Kidney capillary endothelial cell (primary cell): Measurements from ENCODE around the gene PRKN.

Experiments
- DNase-seq: peaks from one replicate; pipeline ENCODE4 v3.0.0-alpha.2; 2018; ENCODE audit warnings: low spot score

Gene PRKN

DNA sequence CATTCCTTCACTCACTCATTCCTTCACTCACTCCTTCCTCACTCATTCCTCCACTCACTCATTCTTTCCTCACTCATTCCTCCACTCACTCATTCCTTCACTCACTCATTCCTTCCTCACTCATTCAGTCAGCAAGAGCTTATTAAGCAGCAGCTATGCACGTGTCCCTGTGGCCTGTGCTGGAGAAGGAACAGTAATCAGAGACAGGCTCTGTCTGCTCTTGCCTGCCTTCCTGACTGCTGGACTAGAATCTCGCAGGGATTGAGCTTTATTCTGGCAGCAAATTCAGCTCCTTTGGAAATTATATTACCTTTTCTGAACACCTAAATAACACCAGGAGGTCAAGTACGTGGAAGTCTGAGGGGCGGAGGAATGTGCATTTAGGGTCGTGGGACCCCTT, 1314.8 kb downstream of the PRKN start:
- no peak for DNase-seq

DNA sequence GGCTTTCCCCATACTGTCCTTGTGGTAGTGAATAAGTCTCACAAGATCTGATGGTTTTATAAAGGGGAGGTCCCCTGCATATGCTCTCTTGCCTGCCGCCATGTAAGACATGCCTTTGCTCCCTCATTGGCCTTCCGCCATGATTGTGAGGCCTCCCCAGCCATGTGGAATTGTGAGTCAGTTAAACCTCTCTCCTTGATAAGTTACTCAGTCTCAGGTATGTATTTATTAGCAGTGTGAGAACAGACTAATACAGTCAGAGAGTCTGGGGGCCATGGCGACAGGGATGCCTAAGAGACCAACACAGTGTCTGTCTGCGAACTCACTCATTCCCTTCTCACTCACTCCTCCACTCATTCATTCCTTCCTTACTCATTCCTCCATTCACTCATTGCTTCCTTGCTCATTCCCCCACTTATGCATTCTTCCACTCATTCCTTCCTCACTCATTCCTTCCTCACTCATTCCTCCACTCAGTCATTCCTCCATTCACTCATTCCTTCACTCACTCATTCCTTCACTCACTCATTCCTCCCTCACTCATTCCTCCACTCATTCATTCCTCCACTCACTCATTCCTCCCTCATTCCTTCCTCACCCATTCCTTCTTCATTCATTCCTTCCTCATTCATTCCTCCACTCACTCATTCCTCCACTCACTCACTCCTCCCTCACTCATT, 1316.2 kb downstream of the PRKN start:
- no peak for DNase-seq

DNA sequence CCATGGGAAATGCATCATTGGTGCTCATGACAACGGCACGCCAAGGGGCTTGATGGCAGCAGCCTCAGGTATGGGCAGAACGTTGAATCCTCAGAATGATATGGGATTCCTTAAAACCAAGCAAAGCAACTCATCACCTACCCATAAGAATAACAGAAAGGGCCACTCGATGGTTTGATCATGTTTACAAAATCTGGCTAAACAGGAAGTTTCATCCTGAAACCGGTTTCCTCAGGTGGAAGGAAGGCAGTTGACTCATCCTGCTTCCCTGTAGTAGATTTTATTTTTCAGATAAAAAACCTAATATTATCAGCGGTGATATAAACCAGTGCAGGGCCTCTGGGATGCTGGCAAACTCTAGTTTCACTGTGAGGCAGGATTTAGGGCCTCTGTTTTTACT, 1316.8 kb downstream of the PRKN start:
- DNase-seq, result no peak

DNA sequence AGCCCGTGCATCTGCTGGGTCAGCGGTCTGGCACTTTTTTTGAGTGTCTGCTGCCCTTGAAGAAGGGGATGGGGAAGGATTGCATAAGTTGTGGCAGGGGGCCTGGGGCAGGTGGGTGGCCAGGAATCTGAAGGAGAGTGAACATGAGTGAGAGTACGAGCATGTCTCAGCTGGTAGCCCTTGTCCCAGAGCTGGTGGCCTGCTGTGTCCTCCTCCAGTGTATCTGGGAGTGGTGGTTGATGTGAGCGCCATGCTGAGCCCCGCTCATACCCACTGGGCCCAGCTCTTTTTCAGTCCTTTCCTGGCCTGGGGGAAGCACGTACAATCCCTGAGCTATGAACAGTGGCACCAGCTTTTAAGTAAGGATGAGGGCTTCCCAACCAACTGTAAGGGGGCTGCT, 1317.5 kb downstream of the PRKN start:
- no peak for DNase-seq

DNA sequence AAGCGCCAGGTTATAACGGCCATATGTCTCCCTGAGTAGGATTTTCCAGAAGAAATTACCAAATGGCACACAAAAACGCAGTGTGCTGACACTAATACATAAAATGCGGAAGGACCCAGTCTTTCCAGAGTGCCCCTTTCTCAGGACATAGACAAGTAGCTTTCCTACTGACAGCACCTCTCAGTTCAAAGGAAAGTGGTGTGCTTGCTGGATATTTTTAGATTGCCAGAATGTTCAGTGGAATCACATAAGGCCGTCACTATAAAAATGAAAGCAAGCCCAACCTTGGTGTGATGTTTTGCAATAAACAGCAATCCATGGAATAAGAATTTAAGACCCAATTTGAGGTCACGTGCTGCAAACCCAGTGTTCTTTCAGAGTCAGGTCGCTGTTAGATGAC, 1318.2 kb downstream of the PRKN start:
- DNase-seq, result no peak

DNA sequence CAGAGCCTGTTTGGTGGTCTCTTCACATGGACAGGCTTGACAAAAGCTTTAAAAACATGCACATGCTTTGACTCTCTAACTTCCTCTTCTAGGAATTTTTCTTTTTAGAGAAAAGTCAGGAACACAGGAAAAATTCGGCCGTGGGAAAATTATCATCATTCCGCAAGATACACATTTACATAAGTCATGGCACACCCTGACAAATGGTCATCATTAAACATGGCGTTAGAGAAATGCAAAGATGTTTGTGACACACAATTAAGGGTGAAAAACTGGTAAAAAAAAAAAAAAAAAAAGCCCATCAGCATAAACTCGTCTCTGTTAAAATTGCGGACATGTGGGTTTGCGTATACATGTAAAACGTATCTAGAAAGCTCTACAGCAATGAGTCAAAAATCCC, 1319.5 kb downstream of the PRKN start:
- no peak for DNase-seq

DNA sequence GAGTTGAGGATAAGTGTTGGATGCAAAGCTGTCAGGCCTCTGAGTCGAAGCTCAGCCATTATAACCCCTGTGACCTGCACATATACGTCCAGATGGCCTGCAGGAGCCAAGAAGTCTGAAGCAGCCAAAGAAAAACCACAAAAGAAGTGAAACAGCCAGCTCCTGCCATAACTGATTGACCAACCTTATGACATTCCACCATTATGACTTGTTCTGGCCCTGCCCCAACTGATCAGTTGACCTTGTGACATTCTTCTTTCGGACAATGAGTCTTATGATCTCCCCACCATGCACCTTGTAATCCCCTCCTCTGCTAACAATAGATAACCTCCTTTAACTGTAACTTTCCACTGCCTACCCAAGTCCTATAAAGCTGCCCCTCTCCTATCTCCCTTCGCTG, 1320.0 kb downstream of the PRKN start:
- peak; percentile 8 for DNase-seq

DNA sequence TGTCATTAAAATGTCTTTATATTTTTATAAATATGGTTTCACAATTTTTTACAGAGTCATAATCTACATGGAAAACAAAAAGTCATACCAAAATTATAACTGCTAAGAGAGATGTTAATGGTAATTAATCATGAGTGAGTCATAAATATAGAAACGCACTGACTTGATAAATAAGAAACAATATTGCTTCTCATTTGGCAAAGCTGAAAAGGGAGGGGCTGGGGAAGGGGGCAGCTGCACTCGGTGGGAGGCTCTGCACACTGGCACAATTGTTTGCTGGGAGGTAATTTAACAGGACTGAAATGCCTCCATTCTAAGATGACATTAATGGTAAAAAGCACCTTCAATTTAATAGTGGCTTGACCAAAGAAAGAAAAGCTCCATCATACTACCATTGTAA, 1320.5 kb downstream of the PRKN start:
- DNase-seq, result no peak

DNA sequence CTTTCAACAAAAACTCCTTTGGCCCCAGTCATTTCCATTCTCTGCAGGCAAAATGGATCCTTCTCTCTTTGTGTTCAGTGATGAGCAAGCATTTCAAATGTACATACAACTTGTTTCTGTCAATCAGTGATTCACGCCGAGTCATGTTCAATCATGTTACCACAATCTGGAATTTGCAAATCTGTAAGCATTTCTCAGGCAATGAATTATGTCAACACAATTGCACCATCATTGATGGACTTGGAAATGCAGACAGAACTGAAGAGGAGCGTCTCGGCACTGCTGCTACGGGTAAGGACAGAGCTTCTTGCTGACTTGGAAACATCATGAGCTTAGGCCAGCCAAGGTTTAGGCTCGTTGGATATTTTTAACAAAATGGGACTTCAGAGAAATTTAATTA, 1320.9 kb downstream of the PRKN start:
- peak; percentile 18 for DNase-seq

DNA sequence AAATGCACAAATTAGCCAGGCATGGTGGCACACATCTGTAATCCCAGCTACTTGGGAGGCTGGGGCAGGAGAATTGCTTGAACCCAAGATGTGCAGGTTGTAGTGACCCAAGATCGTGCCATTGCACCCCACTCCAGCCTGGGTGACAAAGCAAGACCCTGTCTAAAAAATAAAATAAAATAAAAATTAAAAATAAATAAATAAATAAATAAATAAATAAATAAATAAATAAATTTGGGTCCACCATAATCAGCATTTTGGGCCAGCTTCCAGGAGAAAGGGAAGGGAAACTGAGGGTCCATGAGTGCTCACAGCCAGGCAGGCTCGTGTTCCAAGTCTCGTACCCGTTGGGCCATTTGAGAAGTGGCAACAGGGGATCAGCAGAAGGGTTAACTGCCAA, 1322.1 kb downstream of the PRKN start:
- no peak for DNase-seq

DNA sequence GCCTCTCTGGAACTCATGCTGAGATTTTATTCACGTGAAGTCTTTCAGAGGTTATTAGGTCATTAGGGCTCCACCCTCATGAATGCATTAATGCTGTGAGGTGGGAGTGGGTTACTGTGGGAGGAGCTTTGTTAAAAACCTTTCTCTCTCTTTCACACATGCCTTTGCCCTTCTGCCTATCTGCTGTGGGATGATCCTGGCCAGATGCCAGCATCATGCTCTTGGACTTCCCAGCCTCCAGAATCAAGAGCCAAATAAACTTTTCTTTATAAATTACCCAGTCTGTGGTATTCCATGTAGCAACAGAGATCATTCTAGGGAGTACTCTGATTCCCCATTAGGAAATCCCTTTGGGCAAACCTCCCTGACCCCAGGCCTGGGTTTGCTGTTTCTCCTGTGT, 1323.8 kb downstream of the PRKN start:
- DNase-seq, result no peak

DNA sequence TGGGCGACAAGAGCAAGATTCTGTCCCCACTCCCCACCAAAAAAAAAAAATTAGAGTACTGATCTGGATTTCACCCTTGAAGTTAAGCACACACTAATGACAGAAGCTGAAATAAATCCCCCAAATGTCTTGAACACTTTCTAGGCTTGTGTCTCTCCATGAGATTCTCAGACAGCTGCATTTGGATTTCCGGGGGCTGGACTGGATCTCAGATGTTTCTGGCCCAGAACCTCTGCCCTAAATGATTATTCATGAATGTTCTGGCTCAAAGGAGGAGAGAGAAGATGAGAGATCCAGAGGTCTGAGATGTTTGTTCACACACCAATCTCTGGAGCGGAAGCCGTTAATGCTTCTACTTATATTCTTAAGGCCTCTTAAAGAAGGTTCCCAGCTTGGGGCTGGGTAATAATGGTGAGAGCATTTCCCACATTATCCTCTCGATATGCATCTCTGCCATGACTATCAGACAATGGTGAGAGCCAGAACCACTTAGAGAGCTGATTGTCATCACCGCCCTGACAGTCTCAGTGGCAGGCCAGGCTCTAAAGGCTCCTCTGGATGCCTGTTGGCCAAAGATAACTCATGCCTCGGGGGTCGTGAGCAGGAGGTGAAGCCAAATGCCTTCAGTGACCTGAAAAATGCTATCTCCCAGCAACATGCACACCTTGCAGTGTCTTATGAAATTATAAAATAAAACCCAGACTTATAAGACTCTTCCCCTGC, 1325.8 kb downstream of the PRKN start:
- DNase-seq, result no peak

DNA sequence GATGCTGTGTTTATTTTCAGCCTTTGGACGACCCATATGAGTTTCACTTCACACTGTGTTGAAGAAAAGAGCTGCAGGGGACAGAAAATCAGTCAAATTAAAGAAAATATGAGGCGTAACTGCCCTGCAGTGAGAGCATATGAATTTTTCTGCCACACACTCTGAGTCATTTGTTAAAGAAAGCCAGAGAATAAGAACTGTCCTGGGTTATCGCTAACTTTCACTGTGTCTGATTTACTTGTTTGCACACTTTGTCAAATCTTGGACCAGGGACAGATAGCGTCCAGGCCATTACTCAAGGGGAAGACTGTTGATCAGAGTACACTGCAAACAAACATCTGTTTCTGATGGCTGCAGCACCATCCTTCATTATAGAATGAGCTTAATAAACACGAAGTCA, 1326.9 kb downstream of the PRKN start:
- no peak for DNase-seq

DNA sequence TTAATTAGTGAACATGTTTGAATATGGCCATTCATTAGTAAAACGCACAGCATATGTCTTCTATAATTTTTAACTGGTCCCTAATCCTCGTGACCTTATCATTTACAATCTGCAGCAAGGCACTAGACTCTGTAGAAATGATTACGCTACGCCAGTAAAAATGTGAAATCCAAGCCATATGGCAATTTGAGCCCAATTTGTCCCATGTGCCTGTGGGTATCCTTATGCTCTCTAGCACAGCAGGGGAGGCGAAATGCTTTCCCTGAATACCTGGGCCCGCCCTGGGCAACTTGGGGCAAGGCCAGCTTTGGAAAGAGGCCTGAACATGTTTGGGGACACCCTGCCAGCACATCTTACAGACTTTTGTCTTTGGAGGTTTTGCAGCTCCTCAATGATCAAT, 1331.0 kb downstream of the PRKN start:
- DNase-seq, result no peak

DNA sequence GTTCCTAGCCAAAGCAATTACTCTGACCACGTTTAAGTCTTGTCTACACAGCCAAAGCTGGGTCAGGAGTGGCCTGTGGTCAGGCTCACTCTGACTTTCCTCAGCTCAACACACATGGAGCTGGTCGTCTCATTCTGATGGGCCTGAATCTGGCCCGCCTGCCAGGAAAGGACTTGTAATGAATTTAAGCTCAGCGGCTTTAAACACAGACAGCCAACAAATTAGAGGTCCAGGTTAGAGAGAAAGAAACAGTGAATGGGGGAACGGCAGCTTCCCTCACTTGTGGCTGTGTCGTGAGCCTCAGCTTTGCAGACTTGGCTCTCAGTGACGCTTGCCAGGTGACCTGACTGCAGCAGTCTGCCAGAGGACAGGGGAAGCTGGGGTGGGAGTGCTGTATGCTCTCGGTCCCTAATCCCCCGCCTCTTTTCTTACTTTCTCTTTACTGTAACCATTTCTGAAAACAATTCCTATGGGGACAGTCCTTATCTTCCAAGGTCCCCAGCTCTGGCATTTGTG, 1331.8 kb downstream of the PRKN start:
- no peak for DNase-seq

DNA sequence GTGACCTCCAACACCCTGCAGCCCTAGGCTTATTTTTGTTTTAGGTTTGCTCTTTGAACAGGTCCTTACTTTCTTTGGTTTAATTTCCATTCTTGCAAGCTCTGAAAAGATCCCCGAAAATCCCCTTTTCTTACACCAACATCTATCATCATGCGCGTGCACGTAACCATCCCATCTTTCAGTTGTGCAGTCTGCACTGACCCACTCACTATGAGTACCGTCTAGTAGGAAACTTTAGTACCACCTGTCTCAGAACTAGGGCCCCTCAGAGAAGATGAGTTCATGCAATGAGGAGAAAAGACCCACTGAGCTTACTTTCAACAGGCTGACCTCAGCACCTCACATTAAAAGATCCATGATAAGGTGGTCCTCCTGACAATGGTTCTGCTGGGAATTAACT, 1333.1 kb downstream of the PRKN start:
- DNase-seq, result no peak

DNA sequence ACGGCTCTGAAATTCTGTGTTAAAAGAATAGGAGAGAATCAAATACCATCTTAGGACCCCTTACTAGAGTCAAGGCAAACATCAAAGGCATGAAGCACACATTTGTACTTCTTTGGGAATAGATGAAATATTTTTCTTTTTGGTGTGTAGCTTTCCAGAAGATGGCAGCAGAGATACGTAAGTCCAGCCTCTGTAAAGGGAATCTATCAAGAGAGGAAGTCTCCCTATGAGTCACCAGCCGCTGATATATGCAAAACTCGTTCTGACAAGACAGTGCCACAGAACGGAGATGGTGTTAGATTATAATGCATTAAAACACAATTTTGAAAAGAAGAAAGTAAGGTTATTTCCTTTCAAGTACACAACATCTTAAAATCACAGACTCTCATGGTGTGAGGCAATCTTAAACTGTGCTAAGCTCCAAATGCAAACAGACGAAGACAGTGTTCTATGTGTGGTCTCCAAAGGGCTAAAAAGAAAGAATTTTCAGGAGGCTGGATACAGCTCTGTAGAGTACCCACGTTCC, 1333.7 kb downstream of the PRKN start:
- DNase-seq, result peak; percentile 82

DNA sequence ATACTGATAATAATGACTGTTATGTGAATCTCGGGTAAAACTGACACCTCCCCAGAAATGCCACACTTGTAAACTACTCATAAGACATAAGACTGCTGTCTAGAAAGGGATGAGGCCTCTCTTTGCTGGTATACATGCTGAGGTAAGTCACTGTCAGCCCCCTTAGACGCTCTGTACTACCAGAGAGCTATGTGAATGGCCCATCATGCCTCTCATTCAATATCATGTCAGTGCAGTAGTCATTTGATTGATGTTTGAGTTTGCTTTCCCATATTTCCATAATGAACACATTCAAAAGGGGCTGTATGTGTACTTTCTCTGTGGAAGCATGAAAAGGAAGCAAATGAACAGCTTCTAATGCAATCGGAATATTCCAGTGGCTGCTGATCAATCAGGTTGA, 1334.3 kb downstream of the PRKN start:
- DNase-seq, result no peak

DNA sequence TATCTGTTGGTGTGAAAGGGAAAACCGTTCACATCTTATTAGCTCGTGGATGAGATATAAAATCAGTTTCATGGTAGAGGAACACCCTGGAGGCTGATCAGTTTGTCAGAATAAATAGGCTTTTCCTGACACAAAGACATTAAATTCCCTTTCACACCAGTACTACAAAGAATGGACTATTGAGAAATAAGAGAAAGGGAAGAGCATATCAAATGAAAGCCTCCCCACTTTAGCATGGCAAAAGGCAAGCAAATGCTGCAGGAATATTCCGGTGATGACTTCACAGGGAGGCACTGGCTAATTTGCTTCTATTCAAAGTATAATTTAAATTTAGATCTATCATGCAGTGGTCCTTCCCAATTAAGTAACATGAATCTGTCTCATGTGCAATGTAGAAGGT, 1337.8 kb downstream of the PRKN start:
- no peak for DNase-seq

DNA sequence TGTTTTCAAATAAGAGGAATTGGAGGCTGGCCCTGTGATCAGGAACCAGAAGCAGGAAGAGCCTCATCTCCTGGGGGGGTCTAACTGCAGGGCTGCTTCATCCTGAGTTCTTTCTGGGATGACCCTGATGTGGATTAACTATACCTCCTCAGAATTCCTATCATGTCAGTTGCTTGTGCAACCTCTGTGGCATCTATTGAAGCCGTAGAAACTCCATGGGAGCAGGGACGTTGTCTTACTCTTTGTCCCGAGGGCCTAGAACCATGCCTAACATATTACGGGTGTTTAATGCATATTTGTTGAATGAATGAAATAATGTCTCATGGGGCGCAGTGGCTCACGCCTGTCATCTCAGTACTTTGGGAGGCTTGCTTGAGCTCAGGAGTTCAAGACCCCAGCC, 1343.6 kb downstream of the PRKN start:
- no peak for DNase-seq

DNA sequence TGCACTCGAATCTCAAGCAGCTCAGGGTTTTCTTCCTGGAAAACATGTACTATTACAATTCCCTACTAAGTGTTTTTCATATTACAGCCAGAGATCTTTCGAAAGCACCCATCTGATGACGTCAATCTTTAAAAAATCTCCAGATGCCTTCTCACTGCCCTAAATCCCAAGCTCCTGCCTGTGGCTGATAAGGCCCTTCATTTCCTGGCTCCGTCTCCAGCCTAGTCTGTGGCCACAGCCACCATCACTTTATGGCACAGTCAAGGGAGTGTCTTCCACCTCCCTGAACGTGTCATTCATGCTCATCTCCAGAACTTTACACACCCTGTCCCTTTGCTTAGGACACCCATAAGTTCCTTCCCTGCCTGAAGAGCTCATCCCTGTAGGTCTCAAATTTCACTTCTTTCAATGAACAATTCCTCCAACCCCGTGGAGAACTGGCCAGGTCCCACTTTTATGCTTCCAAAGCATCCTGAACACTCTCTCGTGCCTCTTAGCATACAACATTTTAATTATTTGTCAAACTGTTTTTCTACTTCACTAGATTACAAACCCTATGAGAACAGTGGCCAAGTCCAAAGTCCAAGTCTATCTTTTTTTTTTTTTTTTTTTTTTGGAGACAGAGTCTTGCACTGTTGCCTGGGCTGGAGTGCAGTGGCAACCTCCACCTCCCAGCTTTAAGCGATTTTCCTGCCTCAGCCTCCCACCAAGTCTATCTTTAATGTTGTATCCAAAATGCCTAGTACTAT, 1347.6 kb downstream of the PRKN start:
- DNase-seq, result no peak

DNA sequence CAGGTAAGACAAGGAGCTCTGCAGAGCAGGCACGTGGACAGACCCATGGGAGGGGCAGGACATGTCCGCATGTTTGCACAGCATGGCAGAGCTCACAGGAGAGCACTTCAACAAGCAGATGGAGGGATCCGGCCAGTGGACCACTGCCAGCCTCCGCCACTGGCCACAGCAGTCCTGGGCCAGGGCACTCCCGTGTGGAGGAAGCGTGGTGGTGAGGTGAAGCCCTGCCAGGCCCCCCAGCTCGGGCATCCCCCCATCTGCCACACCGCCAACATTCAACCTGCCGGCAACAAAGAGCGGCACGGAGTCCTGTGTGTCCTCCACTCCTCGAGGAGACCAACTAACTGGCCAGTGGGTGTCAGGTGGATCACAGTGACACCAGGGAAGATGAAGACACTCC, 1349.5 kb downstream of the PRKN start:
- no peak for DNase-seq

DNA sequence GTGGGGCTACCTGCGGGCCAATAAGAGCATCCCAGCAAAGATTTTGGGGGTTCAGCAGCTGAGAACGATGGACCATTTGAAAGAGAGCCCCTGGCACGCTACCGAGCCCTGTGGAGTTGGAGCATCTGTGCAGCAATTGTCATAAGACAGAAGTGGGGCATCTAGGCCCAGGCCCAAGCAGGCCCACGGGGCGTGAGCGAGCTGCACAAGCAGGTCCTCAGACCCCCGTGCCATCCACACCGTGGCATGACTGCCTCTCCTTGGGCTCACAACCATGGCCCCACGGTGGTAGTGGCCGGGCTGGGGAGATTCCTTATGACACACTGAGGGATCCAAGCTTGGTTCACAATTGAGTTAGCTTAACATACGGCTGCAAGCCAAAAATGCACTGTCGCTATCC, 1350.5 kb downstream of the PRKN start:
- DNase-seq, result no peak
